GM18861 (cell line): Measurements from ENCODE around the gene LDLRAD3.

Experiments
- ATAC-seq: cut with Tn5 transposase; IDR thresholded peaks from one replicate; pipeline ENCODE4 v1.9.1; 2021; ENCODE audit not compliant: unreplicated experiment

Gene LDLRAD3

DNA sequence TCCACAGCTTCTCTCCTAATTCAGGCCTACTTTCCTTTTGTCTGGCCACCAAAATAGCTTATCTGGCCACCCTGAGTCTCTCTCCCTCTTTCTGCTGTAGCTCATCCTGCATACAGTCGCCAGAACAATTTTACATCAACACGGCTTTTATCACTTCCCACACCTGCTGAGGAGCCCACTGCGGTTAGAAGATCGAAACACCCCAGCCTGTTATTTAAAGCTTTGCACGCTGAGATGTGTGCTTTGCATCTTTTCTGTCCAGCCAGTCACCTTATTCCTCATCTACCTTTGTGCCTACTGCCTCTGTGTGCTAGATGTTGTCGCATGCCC lies 249.4 kb downstream of the LDLRAD3 start:
- ATAC-seq = no peak

DNA sequence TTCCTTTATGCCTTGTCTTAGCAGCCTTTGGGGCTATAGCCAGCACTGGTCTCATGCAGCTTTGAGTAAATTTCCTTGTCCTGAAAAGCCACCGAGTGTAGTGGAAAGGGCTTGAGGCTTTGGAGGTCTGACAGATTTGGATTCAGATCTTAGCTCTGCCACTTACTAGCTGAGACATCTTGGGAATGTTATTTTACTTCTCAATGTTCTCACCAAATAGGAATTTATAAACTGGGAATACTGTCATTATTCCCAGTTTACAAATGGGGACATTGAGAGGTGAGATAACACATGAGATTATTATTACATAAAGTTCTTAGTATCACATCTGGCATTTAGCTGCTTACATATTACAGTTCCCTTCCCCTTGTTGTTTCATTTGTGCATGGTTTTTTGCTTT lies 249.9 kb downstream of the LDLRAD3 start:
- ATAC-seq = no peak

DNA sequence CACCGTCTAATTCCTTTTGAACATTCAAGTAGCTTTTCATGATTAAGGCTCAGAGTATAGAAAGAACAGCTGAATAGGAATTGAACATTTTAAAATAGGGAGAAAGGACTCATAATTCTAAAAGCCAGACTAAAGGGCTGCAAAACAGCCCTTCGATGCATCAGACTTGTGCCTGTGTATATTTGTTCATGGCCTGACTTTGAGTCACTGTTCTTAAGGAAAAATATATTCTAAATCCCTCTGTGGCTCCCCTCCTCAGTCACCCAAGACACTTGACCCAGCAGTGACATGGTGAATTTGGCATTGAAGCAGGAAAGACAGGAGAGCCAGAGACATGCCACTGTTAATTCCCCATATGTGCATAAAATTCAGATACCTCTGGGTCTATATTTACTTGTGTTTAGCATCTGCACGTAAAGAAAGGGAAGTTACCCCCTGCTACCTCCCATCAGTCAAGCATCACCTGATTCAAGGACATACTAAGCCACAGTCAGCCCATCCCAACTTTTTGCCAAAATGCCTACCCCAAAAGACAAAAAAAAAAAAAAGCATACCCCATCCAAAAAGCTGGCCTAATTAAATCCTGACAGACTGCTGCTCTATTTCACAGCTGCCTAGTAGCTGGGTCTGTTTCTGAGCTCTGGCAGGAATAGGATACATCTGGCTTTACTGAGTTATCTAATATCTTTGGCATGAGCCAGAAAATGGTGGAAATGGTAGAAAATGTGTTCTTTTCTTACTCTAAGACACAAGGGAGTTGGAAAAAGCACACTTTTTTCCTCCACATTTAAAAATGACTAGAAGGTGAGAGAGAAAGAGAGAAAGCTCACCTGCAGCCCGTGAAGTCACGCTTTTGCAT lies 251.9 kb downstream of the LDLRAD3 start:
- no peak for ATAC-seq

DNA sequence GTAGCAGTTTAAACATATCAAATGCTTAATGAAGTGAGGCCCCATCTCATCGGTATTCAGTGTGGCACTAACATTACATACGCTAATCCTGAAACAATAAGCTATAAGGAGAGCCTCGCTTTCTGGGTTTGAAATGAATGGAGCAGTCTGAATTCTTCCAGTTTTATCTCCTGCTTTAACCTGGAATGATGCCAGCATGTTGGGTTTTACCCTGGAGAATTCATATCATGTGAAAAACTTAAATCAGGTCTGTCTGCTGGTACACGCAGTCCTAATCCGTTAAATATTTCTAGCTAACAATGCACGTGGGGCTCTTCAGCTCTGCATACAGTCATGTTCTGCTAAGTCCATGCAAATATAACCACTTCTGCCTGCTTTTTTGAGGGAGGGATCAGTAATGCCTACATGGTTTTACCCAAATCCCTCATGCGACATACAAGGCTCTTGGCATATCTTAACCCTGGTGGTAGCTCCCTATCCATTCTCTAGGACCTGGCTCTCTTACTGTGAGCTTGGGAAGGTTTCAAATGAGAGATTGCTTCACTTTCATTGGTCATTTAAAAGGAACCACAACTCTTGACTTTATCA lies 252.6 kb downstream of the LDLRAD3 start:
- ATAC-seq = no peak

DNA sequence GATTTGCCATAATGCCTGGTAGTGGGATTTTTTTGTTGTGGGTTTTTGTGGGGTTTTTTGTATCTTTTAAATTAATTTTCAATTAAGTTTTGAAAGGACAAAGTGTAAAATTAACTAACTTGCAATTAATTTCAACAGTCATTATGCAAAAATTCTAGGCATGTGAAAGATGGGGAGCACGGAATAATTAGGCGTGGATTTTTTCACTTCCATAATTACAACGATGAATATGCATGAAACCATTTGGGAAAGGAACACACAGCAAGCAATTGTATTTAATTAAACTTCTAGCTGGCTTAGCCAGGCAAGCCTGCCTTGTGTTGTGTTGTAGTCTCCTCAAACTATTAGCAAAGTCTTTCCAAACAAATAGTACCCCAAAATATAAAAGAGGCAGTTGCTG lies 257.5 kb downstream of the LDLRAD3 start:
- ATAC-seq = no peak

DNA sequence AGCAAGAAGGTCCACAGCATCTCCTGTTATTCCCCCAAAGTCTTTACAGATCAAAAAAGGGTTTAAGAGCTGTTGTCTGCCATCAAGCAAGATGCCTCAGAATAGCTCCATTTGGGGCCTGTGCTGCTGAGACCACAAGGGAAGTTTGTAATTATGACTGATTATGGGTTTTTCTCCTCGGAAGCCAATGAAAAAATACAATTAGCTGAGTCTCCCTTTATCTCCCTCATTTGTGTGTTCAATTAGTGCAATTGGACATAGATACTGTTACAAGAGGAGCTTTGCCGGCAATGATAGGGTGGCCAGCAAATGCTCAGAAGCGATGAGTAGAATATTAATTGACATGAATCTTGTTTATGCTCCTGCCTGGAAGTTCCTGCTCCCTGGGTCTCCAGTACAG lies 261.7 kb downstream of the LDLRAD3 start:
- no peak for ATAC-seq

DNA sequence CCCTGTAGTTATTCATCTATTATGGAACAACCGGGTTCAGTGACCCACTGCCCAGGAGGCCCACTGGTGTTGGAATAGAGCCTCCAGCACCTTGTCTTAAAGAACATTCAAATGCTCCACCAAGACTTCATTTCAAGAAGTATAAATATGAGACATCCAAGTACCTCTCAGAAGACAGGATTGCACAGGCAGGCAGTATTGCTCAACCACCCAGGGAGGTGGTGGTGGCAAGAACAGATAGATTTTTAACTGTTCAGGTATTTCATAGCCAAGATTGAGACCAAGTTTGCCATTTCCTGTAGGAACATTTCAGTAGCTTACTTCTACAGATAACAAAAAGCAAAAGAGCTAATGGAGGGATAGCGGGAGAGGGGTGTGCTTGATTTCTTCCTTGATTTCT lies 266.7 kb downstream of the LDLRAD3 start:
- no peak for ATAC-seq

DNA sequence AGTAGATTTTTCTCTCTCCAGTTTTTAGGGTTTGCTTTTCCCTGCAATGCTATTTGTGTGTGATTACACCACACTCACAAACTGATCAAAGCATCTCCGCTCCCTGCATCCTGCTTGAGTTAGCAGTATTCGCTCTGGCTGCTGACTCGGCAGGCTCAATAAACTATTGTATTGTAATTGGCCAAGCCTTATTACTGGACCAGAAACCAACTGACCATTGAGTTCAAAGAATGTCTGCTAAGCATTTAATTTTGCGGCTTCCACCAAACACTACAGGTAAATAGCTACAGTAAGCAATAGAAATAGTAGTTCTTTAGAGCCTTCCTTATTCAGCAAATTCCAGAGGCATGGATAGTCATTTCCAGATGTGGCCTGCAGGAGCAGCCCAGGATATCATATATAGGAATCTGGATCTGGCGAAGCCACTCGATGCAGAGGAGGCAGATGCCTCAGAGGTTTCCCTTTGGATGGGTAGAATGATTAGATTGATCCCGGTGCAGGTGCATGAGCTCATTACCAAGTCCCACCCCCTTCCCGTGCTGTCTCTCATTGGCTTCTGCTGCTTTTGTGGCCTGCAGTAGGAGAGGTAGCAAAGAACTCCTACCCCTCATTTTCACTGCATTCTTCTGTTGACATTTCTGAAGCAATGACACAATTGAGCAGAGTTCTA lies 268.0 kb downstream of the LDLRAD3 start:
- ATAC-seq = no peak

DNA sequence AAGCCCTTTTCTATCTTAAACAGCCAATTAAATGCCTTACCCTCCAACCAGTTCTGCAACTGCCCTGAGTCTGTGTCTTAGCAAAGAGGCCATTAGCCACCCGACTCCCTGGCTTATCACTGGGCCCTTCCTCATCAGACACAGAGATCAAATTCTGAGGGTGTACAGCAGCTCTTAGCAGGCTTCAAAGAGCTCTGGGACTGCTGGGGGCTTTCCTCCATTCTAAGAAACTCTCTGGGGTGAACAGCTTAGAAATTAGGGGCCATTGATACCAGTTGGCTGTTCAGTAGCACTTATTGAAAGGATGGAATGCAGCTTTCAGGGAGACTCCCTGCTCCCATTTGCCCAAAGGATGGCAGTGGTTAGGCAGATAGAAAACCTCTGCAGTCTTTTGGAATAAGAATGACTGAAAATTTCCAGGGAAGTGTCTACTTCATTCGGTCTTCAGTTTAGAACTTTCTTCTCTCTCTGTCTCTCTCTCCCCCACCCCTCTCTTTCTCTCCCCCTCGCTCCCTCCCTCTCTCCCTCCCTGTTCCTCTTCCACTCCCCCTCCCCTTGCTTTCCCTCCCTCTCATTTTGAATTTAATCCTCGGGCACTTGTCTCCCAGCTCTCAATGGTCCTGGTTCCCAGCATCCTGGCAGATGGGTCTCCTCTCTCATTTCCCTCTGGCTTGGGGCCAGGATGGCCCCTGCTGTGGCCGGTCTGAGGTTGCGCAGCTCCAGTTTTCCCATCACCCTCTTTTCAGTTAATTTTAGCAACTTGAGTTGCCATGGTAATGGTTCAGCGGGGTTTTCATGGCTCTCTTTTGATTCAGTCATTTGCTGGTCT lies 268.9 kb downstream of the LDLRAD3 start:
- no peak for ATAC-seq

DNA sequence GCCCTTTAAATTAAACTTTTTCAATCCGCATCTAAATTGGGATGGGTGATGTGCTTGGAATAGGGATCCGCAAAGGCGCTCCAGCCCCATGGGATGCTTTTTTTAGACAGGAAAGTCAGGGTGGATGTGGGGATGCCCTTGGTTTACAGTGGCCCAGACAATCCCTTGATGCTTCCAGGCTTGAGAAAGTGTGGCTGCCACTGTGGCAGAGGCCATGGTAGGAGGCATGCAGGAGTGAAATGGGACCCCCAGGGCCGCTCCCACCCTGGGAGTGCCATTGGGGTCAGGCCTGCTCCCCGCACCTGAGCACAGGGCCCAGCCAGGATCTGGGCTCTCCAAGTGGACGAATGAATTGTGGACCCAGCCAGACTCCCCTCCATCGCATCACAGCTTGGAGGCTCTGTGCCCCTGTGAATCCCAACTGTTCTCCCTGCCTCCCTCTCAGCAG lies 269.6 kb downstream of the LDLRAD3 start:
- ATAC-seq = no peak

DNA sequence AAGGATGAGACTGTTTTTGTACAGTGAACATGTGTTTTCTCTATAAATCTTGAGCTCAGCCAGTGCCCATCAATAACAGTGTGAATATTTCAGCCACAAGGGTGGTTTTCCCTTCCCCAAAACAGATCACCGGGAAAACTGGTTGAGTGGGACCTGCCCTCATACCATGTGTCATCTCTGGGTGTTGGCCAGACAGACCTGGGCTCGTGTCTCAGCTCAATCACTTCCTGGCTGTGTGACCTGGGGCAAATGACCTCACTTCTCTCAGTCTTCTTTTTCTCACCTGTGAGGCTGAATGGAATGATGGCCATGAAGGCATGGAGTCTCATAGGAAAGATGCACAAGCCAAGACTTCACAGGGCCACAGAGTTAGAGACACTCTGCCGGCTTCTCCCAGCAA lies 270.6 kb downstream of the LDLRAD3 start:
- ATAC-seq = no peak

DNA sequence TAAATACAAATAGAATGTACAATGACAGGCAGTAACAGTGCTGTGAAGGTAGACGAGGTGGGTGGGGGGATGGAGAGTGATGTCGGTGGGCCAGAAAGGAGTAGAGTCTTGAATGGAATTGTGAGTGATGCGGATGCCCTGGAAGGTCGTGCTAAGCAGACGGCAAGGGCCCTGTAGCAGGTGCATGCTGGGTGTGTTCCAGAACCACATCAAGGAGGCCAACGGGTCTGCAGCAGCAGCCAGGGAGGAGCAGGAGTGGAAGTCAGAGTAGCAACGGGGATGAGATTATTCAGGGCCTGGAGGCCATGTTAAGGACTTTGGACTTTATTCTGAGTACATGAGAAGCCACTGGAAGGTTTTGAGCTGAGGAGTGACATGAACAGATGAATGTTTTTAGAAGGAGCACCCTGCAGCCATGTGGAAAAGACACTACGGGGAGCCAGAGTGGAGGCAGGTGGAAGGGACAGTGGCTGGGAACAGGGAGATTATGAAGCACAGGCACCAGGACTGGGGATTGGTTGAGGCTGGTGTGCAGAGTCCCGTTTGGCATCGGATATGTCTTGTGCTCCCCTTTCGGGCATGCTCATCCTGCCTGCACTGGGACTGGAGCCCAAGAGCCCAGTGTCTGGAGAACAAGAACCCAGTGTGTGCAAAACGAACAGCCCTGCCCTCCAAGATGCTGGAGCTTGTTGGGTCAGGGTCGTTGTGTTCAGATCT lies 271.3 kb downstream of the LDLRAD3 start:
- ATAC-seq = no peak

DNA sequence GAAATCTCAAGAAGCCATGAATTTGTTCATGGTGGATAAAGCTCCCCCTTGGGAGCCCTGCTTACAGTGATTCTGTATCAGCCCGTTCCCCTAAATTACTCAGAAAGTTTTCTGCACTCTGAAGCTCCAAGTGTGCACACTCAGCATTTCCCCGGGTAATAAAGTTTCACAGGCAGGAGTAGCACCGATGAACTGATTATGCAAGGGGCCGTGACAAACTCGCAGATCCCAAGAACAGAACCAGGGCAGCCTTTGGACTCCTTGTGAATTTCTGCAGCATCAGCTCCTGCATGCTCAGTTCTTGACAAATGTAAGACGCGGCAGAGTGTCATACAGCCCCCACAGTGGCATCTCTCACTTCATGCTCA lies 271.8 kb downstream of the LDLRAD3 start:
- ATAC-seq = no peak

DNA sequence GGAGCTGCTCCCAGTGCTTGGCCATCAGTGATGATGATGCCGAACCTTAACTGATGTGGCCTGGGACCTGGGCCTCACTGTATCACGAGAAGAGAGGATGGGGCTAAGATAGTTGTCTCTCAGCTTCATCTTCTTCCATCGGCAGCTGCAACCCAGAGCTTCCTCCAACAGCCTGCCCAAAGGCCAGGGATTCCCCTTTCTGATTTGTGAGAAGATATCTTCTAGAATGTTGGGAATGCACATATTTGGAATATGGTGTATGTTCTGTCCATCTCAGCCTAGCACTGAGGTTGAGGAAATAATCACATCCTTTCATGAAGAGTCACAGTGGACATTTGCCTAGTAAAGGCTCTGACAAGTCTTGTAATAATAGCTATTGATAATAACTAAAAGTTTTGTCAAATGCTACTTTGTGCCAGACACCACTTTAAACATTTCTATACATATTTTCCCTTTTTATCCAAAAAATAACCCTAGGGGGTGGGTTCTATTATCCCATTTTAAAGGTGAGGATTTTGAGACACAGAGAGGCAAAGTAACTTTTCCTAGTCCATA lies 272.3 kb downstream of the LDLRAD3 start:
- no peak for ATAC-seq

DNA sequence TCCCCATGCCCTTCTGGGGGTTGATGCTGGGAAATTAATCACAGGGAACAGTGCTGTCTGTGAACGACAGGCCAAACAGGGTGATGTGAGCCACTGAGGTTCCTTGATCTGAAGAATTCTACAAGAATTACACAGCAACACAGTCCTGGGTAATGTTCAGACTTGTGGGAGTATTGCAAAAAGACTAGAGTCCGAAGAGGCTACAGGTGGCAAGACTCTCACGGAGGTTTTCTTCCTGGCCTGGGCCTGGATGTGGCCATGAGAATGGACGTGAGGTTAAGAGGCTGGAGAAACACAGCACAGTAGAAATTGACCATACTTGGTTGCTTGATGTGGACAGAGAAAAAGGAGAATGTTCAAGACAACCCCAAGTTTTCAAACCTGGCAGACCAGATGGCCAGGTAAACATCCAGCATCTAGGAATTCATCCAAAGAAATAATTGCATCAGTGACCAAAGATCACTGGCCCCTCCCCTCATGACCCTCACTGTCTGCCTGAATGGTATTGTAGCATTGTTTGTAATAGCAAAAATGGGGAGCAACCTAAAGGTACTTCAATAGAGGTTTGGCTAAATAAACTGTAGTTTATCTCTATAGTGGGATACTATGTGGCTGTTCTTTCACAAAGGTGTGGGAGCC lies 274.5 kb downstream of the LDLRAD3 start:
- no peak for ATAC-seq

DNA sequence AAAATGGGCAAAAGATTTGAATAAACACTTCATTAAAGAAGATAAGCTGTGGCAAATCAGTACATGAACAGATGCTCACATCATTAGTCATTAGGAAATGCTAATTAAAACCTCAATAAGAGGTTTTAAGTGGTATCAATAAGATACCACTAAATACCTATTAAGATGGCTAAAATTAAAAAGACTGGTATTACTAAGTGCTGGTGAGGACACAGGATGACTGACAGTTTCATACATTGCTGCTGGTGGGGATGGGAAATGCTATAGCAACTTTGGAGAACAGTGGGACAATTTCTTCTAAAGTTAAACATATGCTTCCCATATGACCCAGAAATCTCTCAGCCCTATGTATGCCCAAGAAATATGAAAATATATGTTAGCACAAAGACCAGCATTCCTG lies 276.1 kb downstream of the LDLRAD3 start:
- ATAC-seq = no peak

DNA sequence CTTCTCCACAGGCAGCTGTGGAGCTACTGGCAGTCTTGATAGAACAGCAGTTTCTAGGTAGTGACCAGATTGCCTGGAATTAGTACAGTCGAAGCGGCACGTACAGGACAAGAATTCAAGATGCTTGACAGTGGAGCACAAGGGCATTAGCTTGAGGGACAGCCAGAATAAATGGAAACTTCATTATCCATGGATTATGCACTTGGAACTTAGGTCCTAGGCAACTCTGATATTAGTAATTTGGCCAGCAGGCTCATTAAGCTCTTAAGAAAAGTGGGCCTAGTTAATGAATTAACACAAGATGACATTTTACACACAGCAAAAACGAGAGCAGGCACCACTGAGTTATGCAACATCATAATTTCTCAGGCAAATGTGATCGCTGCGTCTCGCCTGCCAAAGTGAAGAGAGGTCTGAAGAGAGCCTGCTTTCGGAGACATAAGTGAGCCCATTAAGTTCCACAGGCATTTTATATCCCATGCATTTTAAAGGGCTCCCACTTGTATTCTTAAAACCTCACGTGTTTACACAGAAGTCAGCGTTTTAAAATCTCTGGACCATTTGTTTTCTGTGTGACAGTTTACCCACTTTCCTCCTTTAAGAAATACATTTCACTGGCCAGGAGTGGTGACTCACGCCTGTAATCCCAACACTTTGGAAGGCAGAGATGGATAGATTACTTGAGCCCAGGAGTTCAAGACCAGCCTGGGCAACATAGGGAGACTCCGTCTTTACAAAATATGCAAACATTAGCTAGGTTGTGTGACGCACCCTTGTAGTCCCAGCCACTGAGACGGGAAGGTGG lies 279.2 kb downstream of the LDLRAD3 start:
- no peak for ATAC-seq

DNA sequence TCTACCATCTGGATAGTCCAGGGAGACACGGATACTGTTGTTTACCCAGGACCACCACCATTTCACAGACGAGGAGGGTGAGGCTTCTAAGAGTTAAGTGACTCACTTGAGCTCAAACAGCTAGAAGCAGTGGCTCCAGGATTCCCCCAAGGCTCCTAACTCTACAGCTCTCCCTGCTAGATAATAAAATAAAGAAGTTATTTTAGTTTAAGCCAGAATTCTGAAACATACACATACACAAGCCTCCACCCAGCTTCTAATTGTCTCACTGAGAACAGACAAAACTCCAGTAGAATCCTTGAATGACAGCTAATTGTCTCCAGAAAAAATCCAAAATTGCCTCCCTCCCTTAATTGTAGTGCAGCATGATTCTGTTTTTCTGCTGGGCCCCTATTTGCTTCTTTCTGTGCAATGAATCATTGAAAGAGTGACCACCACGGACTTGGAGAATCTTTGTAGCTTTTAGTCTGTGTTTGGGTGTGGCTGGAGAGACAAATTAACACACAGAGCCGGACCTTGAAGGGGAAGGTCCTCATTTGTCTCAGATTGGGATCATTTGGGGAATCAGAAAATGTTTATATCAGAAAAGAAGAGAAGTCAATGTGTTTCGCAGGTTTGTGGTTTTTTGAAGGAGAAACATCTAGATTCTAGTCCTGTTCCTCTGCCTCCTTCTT lies 280.5 kb downstream of the LDLRAD3 start:
- ATAC-seq = no peak

DNA sequence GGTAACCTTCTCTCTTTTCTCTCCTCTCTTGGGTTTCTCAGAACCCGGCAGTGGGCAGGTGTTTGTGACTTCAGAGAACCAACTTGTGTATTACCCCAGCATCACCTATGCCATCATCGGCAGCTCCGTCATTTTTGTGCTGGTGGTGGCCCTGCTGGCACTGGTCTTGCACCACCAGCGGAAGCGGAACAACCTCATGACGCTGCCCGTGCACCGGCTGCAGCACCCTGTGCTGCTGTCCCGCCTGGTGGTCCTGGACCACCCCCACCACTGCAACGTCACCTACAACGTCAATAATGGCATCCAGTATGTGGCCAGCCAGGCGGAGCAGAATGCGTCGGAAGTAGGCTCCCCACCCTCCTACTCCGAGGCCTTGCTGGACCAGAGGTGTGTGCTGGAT lies 283.2 kb downstream of the LDLRAD3 start:
- no peak for ATAC-seq
